ENCODE measurements around the gene FAM3B. TPM values are rescaled to one million over a fixed set of nuclear protein-coding genes. Genes with fewer than 3 reads are reported as not detected.
A peak's percentile ranks its signal among the peaks of the same experiment; 100 is the strongest.

FAM3B gene
- total RNA-seq, 1 donor from 2014 or later: 0.91 TPM

- DNase-seq (ENCODE audit: low spot score) (no peak), ATAC-seq (no peak)
Measured at GRCh38 chr21:41367301-41367944, 50.8 kb downstream of the FAM3B start.

- no peak for ATAC-seq
- no peak for DNase-seq (ENCODE audit: low spot score)
Measured at GRCh38 chr21:41367945-41368734, 51.5 kb downstream of the FAM3B start.

GRCh38 chr21:41368735-41369104, 52.1 kb downstream of the FAM3B start:
- DNase-seq (ENCODE audit: low spot score): no peak
- no peak for ATAC-seq

GRCh38 chr21:41369105-41369919, 52.7 kb downstream of the FAM3B start:
- DNase-seq (ENCODE audit: low spot score): no peak
- ATAC-seq: no peak

GRCh38 chr21:41369920-41370839, 53.6 kb downstream of the FAM3B start:
- DNase-seq (ENCODE audit: low spot score) (no peak), ATAC-seq (no peak)

GRCh38 chr21:41370840-41371684, 54.5 kb downstream of the FAM3B start:
- ATAC-seq: no peak
- DNase-seq (ENCODE audit: low spot score): no peak

GRCh38 chr21:41371685-41372030, 55.1 kb downstream of the FAM3B start:
- DNase-seq (ENCODE audit: low spot score): no peak
- no peak for ATAC-seq

- no peak for ATAC-seq
- DNase-seq (ENCODE audit: low spot score): no peak
Measured at GRCh38 chr21:41373253-41373652, 56.7 kb downstream of the FAM3B start.

- no peak for ATAC-seq
- no peak for DNase-seq (ENCODE audit: low spot score)
Measured at GRCh38 chr21:41373763-41374162, 57.2 kb downstream of the FAM3B start.

GRCh38 chr21:41374177-41374712, 57.6 kb downstream of the FAM3B start:
- ATAC-seq: no peak
- DNase-seq (ENCODE audit: low spot score): no peak

GRCh38 chr21:41374867-41375533, 58.4 kb downstream of the FAM3B start:
- ATAC-seq (no peak), DNase-seq (ENCODE audit: low spot score) (no peak)

- no peak for ATAC-seq
- DNase-seq (ENCODE audit: low spot score): no peak
Measured at GRCh38 chr21:41375875-41376274, 59.3 kb downstream of the FAM3B start.

GRCh38 chr21:41377715-41378114, 61.1 kb downstream of the FAM3B start:
- no peak for DNase-seq (ENCODE audit: low spot score)
- ATAC-seq: no peak

GRCh38 chr21:41378849-41379248, 62.2 kb downstream of the FAM3B start:
- ATAC-seq (peak; percentile 31), DNase-seq (ENCODE audit: low spot score) (no peak)

GRCh38 chr21:41379901-41380300, 63.3 kb downstream of the FAM3B start:
- no peak for DNase-seq (ENCODE audit: low spot score)
- no peak for ATAC-seq

- ATAC-seq (no peak), DNase-seq (ENCODE audit: low spot score) (no peak)
Measured at GRCh38 chr21:41381731-41382130, 65.1 kb downstream of the FAM3B start.

GRCh38 chr21:41387042-41387819, 70.6 kb downstream of the FAM3B start:
- ATAC-seq (no peak), DNase-seq (ENCODE audit: low spot score) (no peak)

GRCh38 chr21:41387824-41388223, 71.2 kb downstream of the FAM3B start:
- ATAC-seq (no peak), DNase-seq (ENCODE audit: low spot score) (no peak)
